ENCODE data around the gene TRIM2. TPM values are rescaled to one million over a fixed set of nuclear protein-coding genes. Genes with fewer than 3 reads are reported as not detected.
A peak's percentile ranks its signal among the peaks of the same experiment; 100 is the strongest.

The TRIM2 gene
- total RNA-seq, 1 experiment from 2014 or later, result 58.5 TPM

GRCh38 chr4:153332936-153333335 lies 128.7 kb downstream of the TRIM2 start:
- DNase-seq (ENCODE audit: low spot score), result no peak

GRCh38 chr4:153333874-153334273 lies 129.6 kb downstream of the TRIM2 start:
- DNase-seq (ENCODE audit: low spot score), result no peak

- no peak for DNase-seq (ENCODE audit: low spot score)
Observed at GRCh38 chr4:153335665-153336064, 131.4 kb downstream of the TRIM2 start.

GRCh38 chr4:153337686-153338085 lies 133.4 kb downstream of the TRIM2 start:
- DNase-seq (ENCODE audit: low spot score), result no peak

GRCh38 chr4:153341575-153342090 lies 137.4 kb downstream of the TRIM2 start:
- peak; percentile 42 for DNase-seq (ENCODE audit: low spot score)

GRCh38 chr4:153342751-153343552 lies 138.7 kb downstream of the TRIM2 start:
- DNase-seq (ENCODE audit: low spot score), result no peak

- peak; percentile 86 for DNase-seq (ENCODE audit: low spot score)
Observed at GRCh38 chr4:153344131-153345011, 140.1 kb downstream of the TRIM2 start, which contains the start of gene MND1. MND1 (plus strand) TSS chr4:153344688; CDS start chr4:153344738, 50 bp downstream.

GRCh38 chr4:153345012-153345981 lies 141.1 kb downstream of the TRIM2 start:
- peak; percentile 69 for DNase-seq (ENCODE audit: low spot score)

GRCh38 chr4:153346031-153346430 lies 141.8 kb downstream of the TRIM2 start:
- DNase-seq (ENCODE audit: low spot score), result no peak

GRCh38 chr4:153346563-153346962 lies 142.3 kb downstream of the TRIM2 start:
- DNase-seq (ENCODE audit: low spot score), result no peak

- no peak for DNase-seq (ENCODE audit: low spot score)
Observed at GRCh38 chr4:153347117-153347516, 142.9 kb downstream of the TRIM2 start.

GRCh38 chr4:153348006-153348405 lies 143.8 kb downstream of the TRIM2 start:
- DNase-seq (ENCODE audit: low spot score), result no peak

- no peak for DNase-seq (ENCODE audit: low spot score)
Observed at GRCh38 chr4:153349206-153349805, 145.1 kb downstream of the TRIM2 start.

- no peak for DNase-seq (ENCODE audit: low spot score)
Observed at GRCh38 chr4:153362184-153362583, 157.9 kb downstream of the TRIM2 start.

GRCh38 chr4:153364061-153364460 lies 159.8 kb downstream of the TRIM2 start:
- DNase-seq (ENCODE audit: low spot score), result no peak

- no peak for DNase-seq (ENCODE audit: low spot score)
Observed at GRCh38 chr4:153365003-153365402, 160.8 kb downstream of the TRIM2 start.

- DNase-seq (ENCODE audit: low spot score), result no peak
Observed at GRCh38 chr4:153366486-153366885, 162.2 kb downstream of the TRIM2 start.

- no peak for DNase-seq (ENCODE audit: low spot score)
Observed at GRCh38 chr4:153367092-153367491, 162.8 kb downstream of the TRIM2 start.

- DNase-seq (ENCODE audit: low spot score), result no peak
Observed at GRCh38 chr4:153369021-153369420, 164.8 kb downstream of the TRIM2 start.

GRCh38 chr4:153371701-153372234 lies 167.5 kb downstream of the TRIM2 start:
- DNase-seq (ENCODE audit: low spot score), result no peak
